H1 (cell line): ENCODE results near the gene OR10R2. TPM values are rescaled to one million over a fixed set of nuclear protein-coding genes. Genes with fewer than 3 reads are reported as not detected.
A peak's percentile ranks its signal among the peaks of the same experiment; 100 is the strongest.

Experiments
- CEBPB ChIP-seq: IDR thresholded peaks from 2 replicates; pipeline ENCODE4 v1.6.1; 2012; ENCODE audit warnings: low read depth, low read length
- CREB1 ChIP-seq: IDR thresholded peaks from 2 replicates; pipeline ENCODE4 v1.6.1; 2012; ENCODE audit warnings: inconsistent platforms
- EGR1 ChIP-seq: IDR thresholded peaks from 2 replicates; pipeline ENCODE4 v1.6.1; 2011; ENCODE audit warnings: low read depth, low read length, borderline replicate concordance
- POLR2A ChIP-seq, 2 experiments: IDR thresholded peaks; 1 replicate in 1 of 2; 2 replicates in 1 of 2; pipeline ENCODE4 v1.6.1; 2011; ENCODE audit warnings: low read depth in 2 of 2, low read length in 2 of 2, mild to moderate bottlenecking in 2 of 2; ENCODE audit errors: control extremely low read depth in 1 of 2
- RAD21 ChIP-seq, 2 experiments: IDR thresholded peaks in 1 of 2; conservative IDR thresholded peaks in 1 of 2; 2 replicates each; pipeline ENCODE4 v1.6.1; 2011; ENCODE audit warnings: low read depth in 2 of 2, low read length in 2 of 2, improper control_type of control experiment in 1 of 2, inconsistent platforms in 1 of 2, mild to moderate bottlenecking in 1 of 2, moderate library complexity in 1 of 2
- RXRA ChIP-seq: IDR thresholded peaks from 2 replicates; pipeline ENCODE4 v1.6.1; 2011; ENCODE audit warnings: low read depth, mild to moderate bottlenecking, low read length, moderate library complexity; ENCODE audit not compliant: insufficient read depth
- SIN3A ChIP-seq, 2 experiments: IDR thresholded peaks in 1 of 2; conservative IDR thresholded peaks in 1 of 2; 2 replicates each; pipeline ENCODE4 v1.6.1; 2011 to 2012; ENCODE audit warnings: low read length in 2 of 2, improper control_type of control experiment in 1 of 2, low read depth in 1 of 2, mild to moderate bottlenecking in 1 of 2
- TBP ChIP-seq: IDR thresholded peaks from 2 replicates; pipeline ENCODE4 v1.6.1; 2011; ENCODE audit warnings: low read depth, low read length, improper control_type of control experiment
- polyA plus RNA-seq, 7 experiments: library from polyadenylated mRNA; depleted of rRNA in 3 of 7; stranded (reverse) in 5 of 7; unstranded in 2 of 7; fragments of >200 nt in 5 of 7; fragments of 200-250 nt in 2 of 7; gene quantifications; 1 replicate in 5 of 7; 2 replicates in 1 of 7; 4 replicates in 1 of 7; pipeline versions ENCODE4 v1.2.1 to v1.2.3, GENCODE V29; 2011 to 2013; ENCODE audit warnings: missing spikeins in 2 of 7, mixed read lengths in 2 of 7
- total RNA-seq: library from RNA; stranded (reverse); fragmentation: NEBNext Ultra II Directional; extraction: Animal tissue kit (Norgen Biotek cat#: 25700); gene quantifications from 2 replicates; pipeline ENCODE4 v1.2.1, GENCODE V29; 2021
- TF ChIP-seq, protein P1 (sequence below), 3 experiments: IDR thresholded peaks; 1 replicate in 2 of 3; 2 replicates in 1 of 3; pipeline versions ENCODE4 v1.5.1 to v1.6.1; 2011; ENCODE audit warnings: low read length in 3 of 3, mild to moderate bottlenecking in 3 of 3, inconsistent platforms in 2 of 3, low read depth in 1 of 3, moderate library complexity in 1 of 3; ENCODE audit not compliant: insufficient read depth in 1 of 3; ENCODE audit errors: control extremely low read depth in 1 of 3

Gene OR10R2
- total and polyA plus RNA-seq, 2 of the 8 experiments (the other 6 are each of a cell fraction or from before 2014, with no cell fraction given) = not detected

DNA sequence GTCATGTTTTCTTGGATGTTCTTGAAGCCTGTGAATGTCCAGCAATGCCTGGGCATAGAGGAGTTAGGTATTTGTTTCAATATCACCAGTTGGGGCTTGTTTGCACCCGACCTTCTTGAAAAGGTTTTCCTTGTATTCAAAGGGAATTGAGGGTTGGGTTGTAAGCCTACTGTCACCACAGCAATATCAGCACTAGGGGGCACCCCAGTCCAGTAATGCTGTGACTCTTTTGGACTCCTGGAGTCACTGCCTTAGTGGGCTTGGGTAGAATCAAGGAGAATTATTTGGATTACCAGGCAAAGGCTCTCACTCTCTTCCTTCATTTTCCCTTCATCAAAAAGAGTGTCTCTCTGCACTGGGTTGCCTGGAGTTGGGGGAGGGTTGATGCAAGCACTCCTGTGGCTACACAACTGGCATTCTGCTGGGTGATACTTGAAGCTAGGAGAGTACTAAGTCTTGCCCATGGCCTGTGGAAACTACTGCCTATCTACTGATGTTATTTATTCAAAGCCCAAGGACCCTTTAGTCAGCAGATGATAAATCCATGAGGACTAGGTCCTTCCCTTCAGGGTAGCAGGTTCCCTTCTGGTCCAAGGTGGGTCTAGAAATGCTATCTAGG, 34.5 kb downstream of the OR10R2 start (continued):
- TF ChIP-seq, protein P1, sequence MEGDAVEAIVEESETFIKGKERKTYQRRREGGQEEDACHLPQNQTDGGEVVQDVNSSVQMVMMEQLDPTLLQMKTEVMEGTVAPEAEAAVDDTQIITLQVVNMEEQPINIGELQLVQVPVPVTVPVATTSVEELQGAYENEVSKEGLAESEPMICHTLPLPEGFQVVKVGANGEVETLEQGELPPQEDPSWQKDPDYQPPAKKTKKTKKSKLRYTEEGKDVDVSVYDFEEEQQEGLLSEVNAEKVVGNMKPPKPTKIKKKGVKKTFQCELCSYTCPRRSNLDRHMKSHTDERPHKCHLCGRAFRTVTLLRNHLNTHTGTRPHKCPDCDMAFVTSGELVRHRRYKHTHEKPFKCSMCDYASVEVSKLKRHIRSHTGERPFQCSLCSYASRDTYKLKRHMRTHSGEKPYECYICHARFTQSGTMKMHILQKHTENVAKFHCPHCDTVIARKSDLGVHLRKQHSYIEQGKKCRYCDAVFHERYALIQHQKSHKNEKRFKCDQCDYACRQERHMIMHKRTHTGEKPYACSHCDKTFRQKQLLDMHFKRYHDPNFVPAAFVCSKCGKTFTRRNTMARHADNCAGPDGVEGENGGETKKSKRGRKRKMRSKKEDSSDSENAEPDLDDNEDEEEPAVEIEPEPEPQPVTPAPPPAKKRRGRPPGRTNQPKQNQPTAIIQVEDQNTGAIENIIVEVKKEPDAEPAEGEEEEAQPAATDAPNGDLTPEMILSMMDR (IDR thresholded peaks at IDR 0.05; ENCODE audit: control extremely low read depth in 1 of 3, insufficient read depth in 1 of 3, low read depth in 1 of 3, low read length in 3 of 3) = peak; percentile 50 to 84 (median 84)
- no peak for TF ChIP-seq EGR1
- TF ChIP-seq SIN3A (conservative IDR thresholded peaks at IDR 0.05 in 1 of 2, IDR thresholded peaks at IDR 0.05 in 1 of 2; ENCODE audit: low read depth in 1 of 2, low read length in 2 of 2) = no peak
- no peak for TF ChIP-seq RXRA
- no peak for TF ChIP-seq TBP
- no peak for TF ChIP-seq POLR2A (IDR thresholded peaks at IDR 0.05; ENCODE audit: control extremely low read depth in 1 of 2, low read depth in 2 of 2, low read length in 2 of 2)
- TF ChIP-seq RAD21 (IDR thresholded peaks at IDR 0.05 in 1 of 2, conservative IDR thresholded peaks at IDR 0.05 in 1 of 2; ENCODE audit: low read depth in 2 of 2, low read length in 2 of 2) = peak; percentile 93 to 95
- TF ChIP-seq CREB1 = 0 out of 2 replicates have a peak, but pooled peaks have one; percentile 28
- TF ChIP-seq CEBPB = no peak
